Peyer's patch (tissue), 4 donors: ENCODE results near the gene HDAC4.

Source experiments
- CTCF ChIP-seq, 6 experiments: fragments of 450-650 bp in 4 of 6; fragments of 200-600 bp in 2 of 6; sonication (generic) in 1 of 6; IDR thresholded peaks; one replicate each; pipeline ENCODE4 v1.5.1; 2017 to 2019; ENCODE audit warnings: antibody characterized with exemption in 6 of 6, mild to moderate bottlenecking in 3 of 6, moderate library complexity in 1 of 6
- POLR2A ChIP-seq, 2 donors: fragments of 450-650 bp; IDR thresholded peaks; one replicate each; pipeline ENCODE4 v1.5.1; 2017; ENCODE audit warnings: antibody characterized with exemption in 2 of 2, mild to moderate bottlenecking in 2 of 2, moderate library complexity in 2 of 2

DNA sequence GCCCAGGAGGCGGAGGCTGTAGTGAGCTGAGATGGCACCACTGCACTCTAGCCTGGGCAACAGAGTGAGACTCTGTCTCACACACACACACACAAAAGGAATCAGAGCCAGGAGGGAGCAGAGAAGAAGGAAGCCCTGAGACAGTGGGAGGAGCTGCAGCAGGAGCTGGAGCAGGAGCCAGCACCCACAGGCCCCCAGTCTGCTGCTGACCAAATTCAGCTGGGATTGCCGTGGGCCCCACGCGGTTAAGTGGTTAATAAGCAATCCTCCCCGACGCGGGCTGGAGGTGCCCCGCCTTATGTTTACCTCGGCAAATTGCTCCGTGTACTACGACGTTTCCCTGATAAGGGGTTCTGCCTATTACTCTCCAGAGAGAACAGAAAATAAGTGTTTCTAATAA, 287.6 kb downstream of the HDAC4 start:
- TF ChIP-seq POLR2A (IDR thresholded peaks at IDR 0.05) (no peak), CTCF (IDR thresholded peaks at IDR 0.05) (no peak)
